ENCODE data around the gene CLASP2.
"Not testable (repeated sequence)": the region's sequence is repeated elsewhere in the genome, so short reads cannot be mapped to it uniquely, and the experiment has no call there.

The CLASP2 gene

DNA sequence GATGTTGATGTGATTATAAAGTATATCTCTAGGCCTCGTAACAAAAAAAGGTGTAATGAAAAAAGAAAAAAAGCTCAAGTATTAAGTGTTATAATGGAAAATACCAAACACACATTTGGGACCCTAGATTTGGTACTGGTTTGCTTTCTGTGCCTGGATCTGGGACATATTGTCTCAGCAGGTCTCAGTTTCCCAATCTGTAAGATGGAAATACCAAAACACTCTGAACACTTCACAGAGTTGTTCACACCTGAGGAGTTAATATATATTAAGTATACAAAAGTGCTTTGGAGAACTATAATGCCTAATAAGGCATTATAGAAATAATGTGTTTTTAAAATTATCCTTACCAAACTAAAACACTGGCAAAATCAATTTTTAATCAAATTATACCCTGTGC, 60.0 kb downstream of the CLASP2 start:
- peak overlapping the region; percentile 1 for H3K4me3 ChIP-seq (ENCODE audit: low read length)
- DNase-seq (ENCODE audit: low read depth) = no peak
- TF ChIP-seq, protein P1, sequence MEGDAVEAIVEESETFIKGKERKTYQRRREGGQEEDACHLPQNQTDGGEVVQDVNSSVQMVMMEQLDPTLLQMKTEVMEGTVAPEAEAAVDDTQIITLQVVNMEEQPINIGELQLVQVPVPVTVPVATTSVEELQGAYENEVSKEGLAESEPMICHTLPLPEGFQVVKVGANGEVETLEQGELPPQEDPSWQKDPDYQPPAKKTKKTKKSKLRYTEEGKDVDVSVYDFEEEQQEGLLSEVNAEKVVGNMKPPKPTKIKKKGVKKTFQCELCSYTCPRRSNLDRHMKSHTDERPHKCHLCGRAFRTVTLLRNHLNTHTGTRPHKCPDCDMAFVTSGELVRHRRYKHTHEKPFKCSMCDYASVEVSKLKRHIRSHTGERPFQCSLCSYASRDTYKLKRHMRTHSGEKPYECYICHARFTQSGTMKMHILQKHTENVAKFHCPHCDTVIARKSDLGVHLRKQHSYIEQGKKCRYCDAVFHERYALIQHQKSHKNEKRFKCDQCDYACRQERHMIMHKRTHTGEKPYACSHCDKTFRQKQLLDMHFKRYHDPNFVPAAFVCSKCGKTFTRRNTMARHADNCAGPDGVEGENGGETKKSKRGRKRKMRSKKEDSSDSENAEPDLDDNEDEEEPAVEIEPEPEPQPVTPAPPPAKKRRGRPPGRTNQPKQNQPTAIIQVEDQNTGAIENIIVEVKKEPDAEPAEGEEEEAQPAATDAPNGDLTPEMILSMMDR (conservative IDR thresholded peaks at IDR 0.05; ENCODE audit: low read depth, low read length) = no peak

DNA sequence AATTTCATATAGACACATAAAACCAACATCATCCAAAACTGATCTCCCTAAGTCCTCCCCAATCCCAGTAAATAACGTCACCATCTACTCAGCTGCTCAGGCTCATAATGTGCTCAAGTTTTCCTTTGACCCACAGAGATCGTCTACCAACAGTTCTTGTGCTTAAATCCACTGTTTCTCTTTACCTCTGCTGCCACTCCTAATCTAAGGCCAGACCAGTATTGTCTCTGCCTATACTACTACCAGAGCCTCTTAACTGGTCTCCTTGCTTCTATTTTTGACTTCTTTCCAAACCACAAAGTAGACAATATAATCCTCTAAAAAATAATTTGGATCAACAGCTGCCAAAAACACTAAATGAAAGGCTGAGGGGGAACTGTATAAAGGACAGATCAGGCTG, 65.3 kb downstream of the CLASP2 start:
- TF ChIP-seq, protein P1 (conservative IDR thresholded peaks at IDR 0.05; ENCODE audit: low read depth, low read length) = no peak
- DNase-seq (ENCODE audit: low read depth) = no peak

DNA sequence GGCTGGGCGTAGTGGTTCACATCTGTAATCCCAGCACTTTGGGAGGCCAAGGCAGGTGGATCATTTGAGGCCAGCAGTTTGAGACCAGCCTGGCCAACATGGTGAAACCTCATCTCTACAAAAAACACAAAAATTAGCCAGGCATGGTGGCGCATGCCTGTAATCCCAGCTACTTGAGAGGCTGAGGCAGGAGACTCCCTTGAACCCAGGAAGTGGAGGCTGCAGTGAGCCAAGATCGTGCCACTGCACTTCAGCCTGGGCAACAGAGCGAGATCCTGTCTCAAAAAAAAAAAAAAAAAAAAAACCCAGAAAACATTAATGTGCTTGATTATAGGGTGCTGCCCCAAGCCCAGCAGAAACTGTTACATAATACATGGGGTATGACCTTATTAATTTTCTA, 67.0 kb downstream of the CLASP2 start:
- not testable (repeated sequence) for H3K4me3 ChIP-seq (ENCODE audit: low read length); DNase-seq (ENCODE audit: low read depth)

More for the DNA sequence above, 65.3 kb downstream of the CLASP2 start:
- H3K4me3 ChIP-seq (ENCODE audit: low read length) = no peak overlapping the region

DNA sequence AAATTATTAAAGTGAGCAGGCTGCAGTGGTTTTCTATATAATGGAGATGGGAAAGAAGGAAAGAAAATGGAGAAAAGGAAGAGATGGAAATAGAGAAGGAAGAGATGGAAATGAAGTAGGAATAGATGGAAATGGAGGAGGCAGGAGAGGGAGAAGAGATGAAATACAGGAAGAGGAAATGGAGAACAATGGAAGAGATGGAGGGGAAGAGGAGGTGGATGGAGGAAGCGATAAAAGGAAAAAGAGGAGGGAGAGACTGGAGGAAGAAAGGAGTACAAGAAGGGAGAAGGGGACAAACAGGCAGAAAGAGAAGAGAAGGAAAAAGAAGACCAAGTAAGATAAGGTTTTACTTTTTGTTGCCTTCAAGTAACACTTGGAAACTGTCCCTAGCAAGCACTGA, 67.6 kb downstream of the CLASP2 start:
- TF ChIP-seq, protein P1 (conservative IDR thresholded peaks at IDR 0.05; ENCODE audit: low read depth, low read length) = no peak
- H3K4me3 ChIP-seq (ENCODE audit: low read length) = no peak overlapping the region
- DNase-seq (ENCODE audit: low read depth) = no peak

DNA sequence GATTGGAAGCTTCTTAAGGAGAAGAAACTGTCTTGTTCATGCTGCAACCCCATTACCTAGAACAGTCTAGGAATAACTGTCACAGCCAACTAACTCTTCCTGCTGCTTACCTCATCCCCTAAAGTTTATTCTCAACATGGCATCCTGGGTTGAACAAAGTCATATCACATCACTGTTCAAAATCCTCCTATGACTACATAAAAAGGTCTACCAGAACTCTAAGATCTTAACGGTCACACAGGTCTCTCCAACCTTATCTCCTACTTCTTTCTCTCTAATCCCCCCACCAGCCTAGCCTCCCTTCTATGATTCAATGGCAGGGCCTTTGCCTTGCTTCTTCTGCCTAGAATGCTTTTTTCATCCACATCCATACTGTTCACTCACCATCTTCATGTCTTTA, 69.3 kb downstream of the CLASP2 start:
- no peak overlapping the region for H3K4me3 ChIP-seq (ENCODE audit: low read length)
- TF ChIP-seq, protein P1 (conservative IDR thresholded peaks at IDR 0.05; ENCODE audit: low read depth, low read length) = no peak
- no peak for DNase-seq (ENCODE audit: low read depth)

DNA sequence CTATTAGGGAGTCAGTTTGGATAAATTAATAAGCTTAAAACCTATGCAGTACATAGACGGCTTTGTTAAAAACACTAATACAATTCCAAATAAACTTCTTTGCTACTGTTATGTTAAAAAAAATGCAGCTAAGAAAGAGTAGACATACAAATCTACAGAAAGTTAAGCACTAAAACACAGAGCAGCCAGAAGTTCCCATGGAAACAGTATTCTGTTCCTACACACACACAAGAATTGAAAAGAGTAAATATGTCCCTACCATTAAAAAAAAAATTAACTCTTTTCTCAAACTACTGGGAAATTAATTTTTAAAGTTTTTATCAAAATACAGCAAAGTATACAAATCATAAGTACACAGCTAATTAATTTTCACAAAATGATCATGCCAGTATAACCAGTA, 71.6 kb downstream of the CLASP2 start:
- H3K4me3 ChIP-seq (ENCODE audit: low read length) = no peak overlapping the region
- TF ChIP-seq, protein P1 (conservative IDR thresholded peaks at IDR 0.05; ENCODE audit: low read depth, low read length) = no peak
- DNase-seq (ENCODE audit: low read depth) = no peak

DNA sequence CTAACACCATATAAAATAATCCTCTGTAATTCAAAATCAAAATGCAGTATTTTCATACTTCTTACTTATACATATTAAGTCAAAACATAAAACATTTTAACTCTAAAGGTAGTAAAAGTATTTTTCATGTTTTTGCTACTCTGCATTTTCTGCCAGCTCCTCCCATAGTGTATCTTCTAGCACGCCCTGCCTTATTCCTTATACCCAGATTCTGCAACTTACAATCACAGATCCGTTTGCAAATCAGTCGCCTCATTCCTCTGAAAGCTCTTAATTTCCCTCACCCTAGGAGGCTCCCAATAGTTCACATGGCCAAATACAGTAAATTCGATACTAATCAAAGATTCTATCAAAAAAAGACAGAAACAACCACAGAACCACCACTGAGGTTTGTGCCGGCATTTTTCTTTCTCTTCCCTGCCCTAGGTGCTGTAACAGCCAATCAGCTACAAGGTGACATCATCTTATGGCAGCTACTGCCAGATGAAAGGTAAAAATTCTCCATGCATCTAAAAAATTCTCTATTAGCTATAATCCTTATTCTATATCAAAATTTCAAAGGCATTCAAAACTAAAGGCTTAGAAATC, 72.9 kb downstream of the CLASP2 start:
- peak overlapping the region; percentile 63 for H3K4me3 ChIP-seq (ENCODE audit: low read length)
- DNase-seq (ENCODE audit: low read depth) = no peak

More for the DNA sequence above, 72.9 kb downstream of the CLASP2 start:
- TF ChIP-seq, protein P1 (conservative IDR thresholded peaks at IDR 0.05; ENCODE audit: low read depth, low read length) = no peak
